Fibroblast of the conjunctiva (primary cell): ENCODE data around the gene PIGU.

Experiments used
- DNase-seq: peaks from one replicate; pipeline ENCODE4 v3.0.0-alpha.2; 2010; ENCODE audit warnings: low read depth

PIGU gene

DNA sequence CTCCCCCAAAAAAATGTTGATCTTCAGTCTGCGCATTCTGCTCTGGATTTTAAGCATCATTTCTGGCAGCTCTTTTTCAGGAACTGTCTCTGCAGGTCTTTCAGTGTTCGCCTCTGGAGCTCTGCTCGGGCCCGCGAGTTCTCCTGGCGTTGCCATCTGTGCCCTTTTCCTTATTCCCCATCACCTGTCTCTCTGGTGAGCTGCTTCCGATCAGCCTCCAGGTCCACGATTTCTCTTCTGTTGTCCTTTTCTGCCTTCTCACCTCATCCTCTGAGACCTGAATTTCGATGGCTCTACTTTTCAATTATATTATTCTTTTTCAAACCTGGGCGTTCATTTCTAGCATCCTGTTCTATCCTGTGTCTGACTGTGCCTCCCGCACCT, 119.0 kb downstream of the PIGU start:
- DNase-seq = no peak

DNA sequence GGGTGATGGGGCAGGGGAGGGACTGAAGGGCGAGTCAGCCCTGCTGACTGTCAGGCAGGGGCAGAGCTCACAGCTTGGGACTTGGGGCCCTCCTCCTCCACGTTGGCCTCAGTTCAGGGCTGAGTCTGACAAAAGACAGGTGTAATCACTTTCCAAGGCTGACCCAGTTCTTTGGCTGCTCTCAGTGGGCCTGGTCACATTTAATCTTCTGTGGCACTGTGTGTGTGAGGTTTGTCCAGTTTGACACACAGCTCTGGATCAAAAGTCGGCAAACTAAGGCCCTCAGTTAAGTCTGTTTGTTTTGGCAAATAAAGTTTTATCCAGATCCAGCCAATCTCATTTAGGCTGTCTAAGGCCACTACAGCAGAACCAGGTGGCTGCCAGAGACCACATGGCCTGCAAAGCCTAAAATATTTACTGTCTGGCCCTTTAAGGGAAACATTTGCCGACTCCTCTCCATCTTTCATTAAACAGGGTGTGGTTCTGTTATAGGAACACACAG, 123.5 kb downstream of the PIGU start:
- DNase-seq = no peak

DNA sequence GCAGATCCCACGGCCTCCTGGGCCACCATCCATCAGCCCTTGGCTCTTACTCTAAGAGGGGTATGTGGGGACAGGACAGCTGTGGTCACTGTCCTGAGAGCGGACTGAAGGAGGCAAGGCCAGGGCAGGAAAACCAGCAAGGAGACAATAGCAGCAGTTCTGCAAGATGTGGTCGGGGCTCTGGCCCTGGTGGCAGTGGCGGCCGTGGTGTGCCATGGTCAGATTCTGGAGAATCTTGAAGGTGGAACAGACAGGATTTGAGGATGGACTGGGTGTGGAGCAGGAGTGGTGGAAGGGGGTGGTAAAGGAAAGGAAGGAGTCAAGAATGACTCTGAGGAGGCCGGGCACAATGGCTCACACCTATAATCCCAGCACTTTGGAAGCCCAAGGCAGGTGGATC, 124.3 kb downstream of the PIGU start:
- no peak for DNase-seq

DNA sequence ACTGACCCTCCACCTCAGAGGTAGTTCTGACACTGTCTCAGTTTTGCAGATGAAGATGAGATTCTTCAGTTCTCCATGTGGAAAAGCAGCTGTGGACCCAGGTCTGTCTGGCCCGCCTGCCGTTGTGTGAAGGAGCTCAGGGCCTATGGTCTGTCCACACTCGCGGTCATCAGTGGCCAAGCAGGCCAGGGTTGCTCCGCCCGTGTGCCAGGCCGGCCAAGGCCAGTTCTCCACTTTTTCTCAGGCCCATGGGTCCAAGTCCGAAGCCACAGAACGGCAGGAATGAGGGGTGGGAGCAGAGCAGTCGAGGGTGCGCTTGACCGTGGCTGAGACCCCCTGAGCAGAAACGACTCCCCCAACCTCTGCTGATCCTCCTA, 127.0 kb downstream of the PIGU start:
- no peak for DNase-seq

DNA sequence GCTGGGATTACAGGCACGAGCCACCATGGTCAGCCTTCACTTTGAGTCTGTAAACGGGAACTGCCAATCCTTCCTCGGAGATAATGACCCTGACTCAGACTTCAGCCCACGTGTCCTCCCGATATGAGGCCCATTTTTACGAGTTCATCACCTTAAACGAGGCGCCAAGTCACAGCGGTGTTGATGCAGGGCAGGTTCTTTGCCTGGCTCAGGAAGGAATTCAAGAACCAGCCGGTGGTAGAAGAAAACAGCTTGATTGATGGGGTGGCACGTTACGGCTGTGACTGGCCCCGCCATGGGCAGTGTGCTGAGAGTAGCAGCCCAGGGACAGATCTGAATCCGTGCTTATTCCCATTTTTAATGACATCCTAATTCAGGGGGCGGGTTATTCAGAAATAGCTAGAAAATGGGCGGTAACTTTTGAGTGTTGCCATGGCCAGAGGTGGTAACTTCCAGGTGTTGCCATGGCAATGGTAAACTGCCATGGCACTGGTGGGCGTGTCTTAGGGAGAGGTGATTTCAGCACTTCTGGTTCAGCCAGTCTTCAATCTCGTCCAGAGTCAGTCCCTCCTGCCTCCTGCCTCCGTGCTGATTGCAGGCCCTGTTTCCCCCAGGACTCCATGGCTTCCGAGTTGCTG, 127.5 kb downstream of the PIGU start:
- no peak for DNase-seq

DNA sequence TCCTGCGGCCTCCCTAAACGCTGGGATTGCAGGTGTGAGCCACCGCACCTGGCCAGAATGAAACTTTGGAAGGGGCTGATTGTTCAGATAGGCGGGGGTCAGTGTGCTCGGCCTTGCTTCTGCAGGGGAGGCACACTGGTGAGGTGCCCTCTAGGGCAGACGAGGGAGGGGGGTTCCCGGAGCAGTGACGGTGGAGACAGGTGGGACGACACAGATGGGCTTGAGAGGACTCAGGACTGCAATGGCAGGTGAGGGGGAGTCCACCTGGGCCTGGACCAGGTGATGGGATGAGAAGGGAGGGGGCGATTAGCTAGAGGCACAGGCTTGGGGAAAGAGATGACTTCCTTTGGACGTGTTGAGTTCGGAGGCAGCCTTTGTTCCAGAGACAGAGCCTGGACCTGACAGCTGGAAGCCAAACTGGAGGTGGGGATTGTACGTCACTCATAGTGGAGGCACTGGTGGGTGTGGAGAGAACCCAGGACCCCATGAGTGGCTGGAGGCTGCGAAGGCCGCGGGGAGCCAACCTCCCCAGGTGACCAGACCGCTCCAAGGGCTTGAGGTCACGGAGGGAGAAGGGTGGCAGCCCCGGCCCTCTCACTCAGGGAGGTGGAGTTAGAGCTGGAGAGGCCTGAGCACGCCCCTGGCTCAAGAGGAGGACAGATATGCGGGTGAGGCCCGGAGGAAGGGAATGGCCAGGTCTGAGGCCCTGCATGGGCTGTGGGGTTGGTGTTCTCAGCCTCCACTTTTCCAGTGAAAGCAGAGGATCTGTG, 128.9 kb downstream of the PIGU start:
- no peak for DNase-seq

DNA sequence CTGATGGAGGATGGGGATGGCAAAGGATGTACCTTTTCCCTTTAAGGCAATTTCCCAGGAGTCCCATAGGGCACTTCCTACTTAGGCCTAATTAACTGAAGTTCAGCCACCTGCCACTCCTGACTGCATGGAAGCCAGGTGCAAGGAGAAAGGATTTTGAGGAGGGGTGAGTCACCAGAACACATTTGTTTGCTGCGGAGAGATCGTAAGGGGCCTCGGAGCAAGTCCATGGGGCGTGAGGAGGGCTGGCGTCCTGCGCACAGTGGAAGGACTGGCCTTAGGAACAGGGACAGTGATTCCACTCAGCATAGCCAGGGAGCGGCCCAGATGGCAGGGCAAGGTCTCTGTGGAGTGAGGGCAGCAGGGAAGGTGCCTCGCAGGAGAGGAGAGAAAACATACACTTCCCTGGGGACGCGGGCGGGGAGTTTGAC, 130.1 kb downstream of the PIGU start:
- DNase-seq = no peak

DNA sequence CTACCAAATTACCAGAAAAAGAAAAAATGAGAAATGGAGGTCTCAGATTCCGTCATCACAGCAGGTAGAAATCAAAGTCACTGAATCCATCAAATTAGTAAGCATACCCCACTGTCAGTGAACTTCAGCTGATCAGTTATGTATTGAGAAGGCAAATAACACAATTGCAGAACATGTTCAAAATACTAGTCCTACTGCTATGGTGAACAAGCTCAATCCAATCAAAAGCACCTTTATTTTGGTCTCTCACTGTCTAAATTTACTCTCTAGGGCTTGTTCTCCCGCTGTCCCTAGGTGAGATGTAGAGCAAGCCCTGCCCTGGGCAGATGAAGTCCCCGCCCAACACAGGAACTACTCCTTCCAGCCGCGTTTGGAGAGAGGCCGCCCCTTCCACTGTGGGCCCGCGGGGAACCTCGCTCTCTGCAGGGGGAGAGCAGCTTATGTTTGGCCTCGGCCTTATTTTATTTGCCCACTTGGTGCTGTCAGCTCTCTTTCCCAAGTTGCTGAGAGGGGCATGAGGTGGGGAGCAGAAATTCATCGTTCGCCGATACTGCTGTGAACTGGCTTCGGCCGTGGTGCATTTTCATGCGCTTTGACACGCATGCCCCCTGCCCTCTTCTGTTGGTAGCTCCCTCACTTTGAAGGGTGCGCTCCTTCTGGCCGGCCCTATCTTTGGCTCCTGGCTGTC, 132.6 kb downstream of the PIGU start:
- DNase-seq = no peak

DNA sequence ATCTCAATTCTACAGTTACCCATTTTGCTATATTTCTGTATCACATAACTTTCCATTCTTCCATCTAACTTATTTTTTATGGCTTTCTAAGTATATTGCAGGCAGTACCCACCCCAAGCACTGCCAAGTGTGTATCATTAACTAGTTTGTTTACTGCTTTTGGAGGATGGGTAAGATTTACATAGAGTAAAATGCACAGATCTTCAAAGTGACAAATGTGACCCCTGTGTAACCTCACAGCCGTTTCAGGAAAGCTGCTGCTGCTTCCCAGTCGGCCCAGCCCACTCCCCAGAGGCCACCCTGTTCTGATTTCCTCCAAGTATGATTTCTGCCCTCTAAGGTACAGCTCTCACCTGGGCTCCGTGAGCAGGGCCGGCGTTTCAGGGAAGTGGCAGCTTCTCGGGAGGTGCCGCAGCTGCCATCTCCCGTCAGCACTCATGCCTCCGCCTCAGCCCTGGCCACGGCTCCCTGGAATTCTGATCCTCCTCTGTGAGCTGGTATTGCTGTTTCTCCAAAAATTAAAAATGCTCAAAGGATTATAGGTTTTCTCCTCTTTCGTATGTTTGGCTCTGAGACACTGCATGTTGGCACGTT, 133.3 kb downstream of the PIGU start:
- no peak for DNase-seq

DNA sequence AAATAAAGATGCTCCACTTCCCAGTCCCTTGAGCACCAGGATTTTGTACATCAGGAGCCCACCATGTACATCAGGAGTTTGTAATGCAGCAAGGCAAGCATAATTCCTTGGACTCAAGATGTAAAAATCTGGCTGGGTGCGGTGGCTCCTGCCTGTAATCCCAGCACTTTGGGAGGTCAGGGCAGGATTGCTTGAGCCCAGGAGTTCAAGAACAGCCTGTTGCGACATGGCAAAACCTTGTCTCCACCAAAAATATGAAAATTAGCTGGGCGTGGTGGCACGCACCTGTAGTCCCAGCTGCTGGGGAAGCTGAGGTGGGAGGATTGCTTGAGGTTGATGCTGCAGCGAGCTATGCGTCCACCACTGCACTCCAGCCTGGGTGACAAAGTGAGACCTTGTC, 134.5 kb downstream of the PIGU start:
- DNase-seq = no peak

DNA sequence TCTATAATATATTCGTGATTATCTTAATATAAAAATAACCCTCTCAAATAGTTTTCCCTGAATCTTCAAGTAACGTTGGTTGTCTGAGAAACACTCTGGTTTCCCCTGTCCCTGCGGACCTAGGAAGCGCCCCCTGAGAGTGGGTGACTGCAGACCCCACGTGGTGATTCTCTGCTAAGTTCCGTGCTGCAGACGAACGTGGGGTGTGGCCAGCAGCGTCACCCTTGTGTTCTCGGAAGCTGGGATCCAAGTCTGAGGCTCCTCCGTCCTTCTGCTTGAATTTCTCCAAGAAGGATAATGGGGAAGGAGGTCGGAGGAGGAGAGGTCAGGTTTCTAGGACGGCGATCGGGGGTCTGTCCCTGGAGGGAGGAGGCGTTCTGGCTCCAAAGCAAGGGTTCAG, 135.0 kb downstream of the PIGU start:
- DNase-seq = no peak

DNA sequence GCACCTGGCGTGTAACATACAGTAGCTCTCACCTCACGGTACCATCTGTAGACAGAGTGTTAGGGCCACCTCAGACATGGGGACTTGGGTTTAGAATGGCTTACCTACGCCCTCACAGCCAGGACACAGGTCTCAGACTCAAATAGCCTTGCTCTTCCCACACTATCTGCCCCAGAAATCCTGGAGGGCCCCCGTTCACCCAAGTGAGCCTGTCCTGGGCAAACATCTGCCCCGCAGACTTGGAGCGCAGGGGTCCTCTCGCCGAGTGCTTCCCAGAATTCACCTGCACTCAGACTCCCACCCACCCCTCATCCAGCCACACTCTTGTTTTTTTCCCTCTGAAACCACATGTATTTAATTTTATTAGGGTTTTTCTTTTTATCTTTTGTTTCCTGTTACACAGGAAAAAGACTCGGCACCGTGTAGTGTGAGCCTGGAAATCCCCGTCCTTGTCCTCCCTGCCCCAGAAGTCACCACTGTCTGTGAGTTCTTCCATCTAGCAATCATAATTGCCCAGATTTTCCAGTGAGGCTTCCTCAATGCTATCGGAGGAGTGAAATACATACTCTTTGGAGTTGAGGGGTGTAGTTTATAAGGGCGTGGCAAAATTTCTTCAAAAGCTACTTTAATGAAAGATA, 135.5 kb downstream of the PIGU start:
- DNase-seq = no peak

DNA sequence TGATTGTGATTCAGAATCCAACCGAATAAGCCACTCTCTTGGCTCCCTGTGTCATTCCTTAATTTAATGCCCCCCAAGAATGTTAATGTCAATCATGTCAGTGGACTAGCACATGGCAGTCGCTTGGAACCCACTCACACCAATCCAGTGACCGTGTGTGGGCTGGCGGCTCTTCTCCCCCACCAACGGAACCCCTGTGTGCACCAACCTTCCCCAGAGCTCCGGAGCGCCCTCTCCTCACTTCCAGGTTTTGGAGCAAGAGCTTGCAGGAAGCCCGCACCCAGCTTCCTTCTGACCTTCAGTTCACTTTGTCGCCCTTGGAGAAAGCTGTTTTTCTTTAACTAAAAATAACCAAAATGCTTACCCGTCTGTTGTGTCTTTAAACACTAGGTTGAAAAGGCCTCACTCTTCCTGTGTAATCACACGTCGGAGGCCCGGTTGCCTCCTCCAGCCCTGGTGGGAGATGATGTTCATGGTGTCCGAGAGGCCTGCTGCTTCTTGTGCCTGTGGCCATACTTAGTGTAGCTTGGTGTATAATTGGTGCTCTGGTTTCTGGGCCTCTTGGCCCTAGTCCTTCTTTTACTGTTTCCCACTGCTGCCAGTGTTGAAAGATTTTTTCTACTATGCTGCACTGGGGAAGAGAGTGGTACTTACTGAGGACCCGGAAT, 136.2 kb downstream of the PIGU start:
- DNase-seq = no peak

DNA sequence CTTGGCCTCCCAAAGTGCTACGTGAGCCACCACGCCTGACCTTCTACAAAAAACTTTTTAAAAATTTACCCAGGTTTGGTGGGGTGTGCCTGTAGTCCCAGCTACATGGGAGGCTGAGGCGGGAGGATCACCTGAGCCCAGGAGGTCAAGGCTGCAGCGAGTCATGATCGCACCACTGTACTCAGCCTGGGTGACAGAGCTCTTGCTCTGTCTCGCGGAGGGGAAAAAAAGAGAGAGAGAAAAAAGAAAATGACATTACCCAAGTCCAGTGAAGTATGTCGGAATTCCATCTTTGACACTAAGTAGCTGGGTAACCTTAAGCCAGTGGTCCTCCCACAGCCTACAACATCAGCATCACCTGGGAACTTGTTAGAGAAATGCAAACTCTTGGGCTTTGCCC, 137.1 kb downstream of the PIGU start:
- no peak for DNase-seq

DNA sequence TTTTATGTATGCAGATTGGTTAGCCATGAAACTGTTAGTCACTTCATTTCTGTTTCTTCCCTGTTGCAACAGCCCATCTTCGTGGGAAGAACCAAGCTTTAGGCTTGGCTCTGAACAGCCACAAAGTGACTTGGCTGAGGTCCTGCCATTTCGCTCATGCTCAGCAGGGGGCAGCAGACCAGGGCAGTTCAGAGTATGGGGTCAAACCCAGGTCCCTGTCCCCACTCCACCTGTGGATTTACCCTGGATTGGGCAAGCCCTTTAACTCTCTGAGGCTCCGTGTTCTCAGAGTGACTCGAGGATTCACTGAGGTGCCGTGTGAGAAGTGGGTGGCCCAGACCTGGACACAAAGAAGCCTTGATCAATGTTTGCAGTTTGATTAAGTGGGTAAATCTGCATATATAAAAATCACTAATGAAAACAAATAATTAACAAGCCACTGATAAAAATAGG, 138.2 kb downstream of the PIGU start:
- DNase-seq = peak; percentile 55

DNA sequence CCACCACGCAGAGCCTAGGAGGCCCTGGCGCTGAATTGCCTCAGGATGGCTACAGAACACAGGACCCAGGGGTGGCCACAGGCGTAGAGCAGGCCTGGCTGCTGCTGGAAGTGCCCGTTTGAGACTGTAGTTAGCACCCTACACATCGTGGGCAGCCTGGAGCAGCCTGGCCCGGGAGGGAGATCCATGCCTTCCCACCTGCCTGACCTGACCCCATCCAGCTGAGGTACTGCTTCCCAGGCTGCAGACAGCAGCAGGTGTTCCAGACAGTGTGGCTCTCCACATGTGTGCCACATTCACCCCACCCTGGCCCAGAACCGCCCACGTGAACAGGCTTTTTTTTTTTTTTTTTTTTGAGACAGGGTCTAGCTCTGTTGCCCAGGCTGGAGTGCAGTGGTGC, 139.2 kb downstream of the PIGU start:
- no peak for DNase-seq

DNA sequence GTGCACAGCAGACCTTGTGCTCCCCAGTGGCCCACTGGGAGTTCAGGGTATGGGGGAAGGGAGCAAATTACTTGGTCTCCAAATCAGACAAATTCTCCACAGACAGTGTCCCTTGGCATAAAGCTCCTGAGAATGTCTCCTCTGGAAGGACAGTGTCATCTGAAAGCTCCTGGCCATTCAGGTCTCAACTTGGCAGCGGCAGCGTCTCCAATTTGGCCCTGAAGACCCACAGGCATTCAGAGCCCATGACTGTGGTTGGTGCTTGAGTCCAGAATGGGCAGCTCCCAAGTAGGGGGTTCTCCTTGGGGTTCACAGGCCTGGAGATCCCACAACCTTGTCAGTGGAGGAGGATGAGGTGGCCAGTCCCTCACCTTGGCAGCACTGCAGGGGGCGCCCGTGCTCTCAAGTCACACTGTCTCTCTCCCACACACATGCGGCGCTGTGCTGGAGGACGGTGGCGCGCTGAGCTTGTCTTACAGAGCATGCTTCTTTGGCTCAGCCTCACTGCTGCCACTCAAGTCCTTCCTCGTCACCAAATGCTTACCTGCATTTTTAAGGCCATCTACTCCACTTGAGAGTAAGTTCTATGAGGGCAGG, 140.0 kb downstream of the PIGU start:
- no peak for DNase-seq

DNA sequence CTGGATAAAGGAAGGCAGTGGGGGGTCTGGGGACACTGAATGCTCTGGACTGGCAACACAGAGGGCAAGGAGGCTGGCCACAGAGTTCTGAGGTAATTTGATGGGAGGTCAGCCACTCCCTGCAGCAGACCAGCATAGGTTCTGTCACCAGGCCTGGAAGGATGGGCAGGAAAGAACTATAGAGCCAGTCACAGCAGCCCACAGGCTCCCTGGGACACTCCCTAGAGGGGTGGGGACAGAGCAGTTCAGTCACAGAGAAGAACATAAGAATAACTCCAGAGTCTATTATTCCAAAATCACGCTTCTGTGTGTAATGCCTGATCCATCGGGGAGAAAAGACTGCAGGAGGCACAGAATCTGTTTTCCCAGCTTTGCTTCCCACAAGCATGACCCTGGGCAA, 141.0 kb downstream of the PIGU start:
- no peak for DNase-seq

DNA sequence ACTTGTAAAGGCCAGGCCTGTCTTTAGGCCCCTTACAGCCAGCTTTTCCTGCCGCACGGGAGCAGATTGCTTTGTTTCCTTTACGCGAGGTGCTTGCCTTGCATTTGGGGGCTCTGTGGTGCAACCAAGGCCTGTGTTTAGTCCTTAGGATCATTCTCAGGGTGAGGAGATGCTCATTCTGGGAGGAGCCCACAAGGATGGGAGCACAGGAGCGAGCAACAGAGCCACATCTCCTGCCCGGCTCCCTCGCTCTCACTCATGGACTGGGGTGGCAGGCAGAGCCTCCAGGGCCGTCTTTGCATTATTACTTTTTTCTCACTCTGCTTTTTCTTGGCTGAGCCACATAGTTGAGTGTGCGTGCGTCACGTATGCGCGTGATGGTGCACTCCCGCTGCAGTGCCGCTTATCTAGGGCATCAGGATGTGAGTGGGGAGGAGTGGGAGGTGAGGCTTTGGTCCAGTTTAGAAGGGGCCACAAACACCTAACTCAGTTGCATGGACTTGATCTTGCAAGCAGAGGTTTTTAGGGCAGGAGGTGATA, 141.5 kb downstream of the PIGU start:
- DNase-seq = no peak

DNA sequence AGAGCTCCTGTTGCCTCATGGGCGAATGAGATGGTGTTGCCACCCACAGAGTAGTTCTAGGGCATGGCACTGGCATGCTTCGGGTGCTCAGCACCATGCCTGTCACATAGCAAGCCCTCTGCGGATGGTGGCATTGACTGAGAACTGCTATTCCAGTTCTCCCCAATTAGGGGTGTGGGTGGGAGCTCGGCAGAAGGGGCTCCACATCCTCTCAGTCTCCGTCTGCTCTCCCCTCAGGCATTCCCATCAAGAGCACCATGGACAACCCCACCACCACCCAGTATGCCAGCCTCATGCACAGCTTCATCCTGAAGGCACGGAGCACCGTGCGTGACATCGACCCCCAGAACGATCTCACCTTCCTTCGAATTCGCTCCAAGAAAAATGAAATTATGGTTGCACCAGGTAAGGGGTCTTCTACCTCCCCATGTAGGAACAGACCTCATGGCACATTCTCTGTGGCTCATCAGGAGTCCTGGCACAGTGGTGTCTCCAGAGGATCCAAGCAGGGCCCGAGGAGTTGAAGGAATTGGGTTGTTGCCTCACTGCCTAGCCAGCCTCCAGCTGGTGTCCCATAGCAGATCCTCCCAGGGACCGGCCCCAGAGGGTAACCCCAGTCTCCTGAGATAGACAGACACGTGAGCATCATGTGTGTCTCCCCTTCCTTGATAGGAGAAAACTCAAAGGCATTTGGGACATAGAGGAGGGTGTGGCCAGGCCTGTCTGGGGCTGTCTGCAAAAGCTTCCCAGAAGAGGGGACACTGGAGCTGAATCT, 142.3 kb downstream of the PIGU start:
- DNase-seq = no peak
